Lung (tissue), 12 donors: ENCODE measurements around the gene RAB27A. TPM values are rescaled to one million over a fixed set of nuclear protein-coding genes. Genes with fewer than 3 reads are reported as not detected.

Experiments
- ATAC-seq: fragments of 200-7000 bp; cut with Tn5 transposase; one replicate; pipeline ENCODE4 v1.9.1; 2020; ENCODE audit warnings: moderate number of reproducible peaks; ENCODE audit not compliant: insufficient read depth, low FRiP score
- DNase-seq, 3 donors: peaks; one replicate each; pipeline ENCODE4 v3.0.0-alpha.2; 2013 to 2017
- H3K27ac ChIP-seq, 2 donors: one replicate each; pipeline ENCODE4 v1.5.1; 2013; ENCODE audit warnings: mild to moderate bottlenecking in 2 of 2, moderate library complexity in 2 of 2, control low read depth in 1 of 2, inconsistent platforms in 1 of 2, low read depth in 1 of 2, low read length in 1 of 2
- H3K27me3 ChIP-seq, 3 donors: one replicate each; pipeline ENCODE4 v1.5.1; 2013; ENCODE audit warnings: low read length in 2 of 3; ENCODE audit not compliant: control insufficient read depth in 3 of 3, insufficient read depth in 3 of 3
- H3K36me3 ChIP-seq, 4 donors: one replicate each; pipeline ENCODE4 v1.5.1; 2013; ENCODE audit warnings: low read length in 4 of 4, mild to moderate bottlenecking in 1 of 4, moderate library complexity in 1 of 4; ENCODE audit not compliant: control insufficient read depth in 4 of 4, insufficient read depth in 4 of 4
- H3K4me1 ChIP-seq, 5 donors: one replicate each; pipeline ENCODE4 v1.5.1; 2013; ENCODE audit warnings: low read length in 5 of 5, mild to moderate bottlenecking in 2 of 5, moderate library complexity in 1 of 5; ENCODE audit not compliant: control insufficient read depth in 5 of 5, insufficient read depth in 5 of 5
- H3K4me3 ChIP-seq: one replicate; pipeline ENCODE4 v1.5.1; 2013; ENCODE audit warnings: mild to moderate bottlenecking, control low read depth, moderate library complexity
- H3K9ac ChIP-seq, 2 donors: one replicate each; pipeline ENCODE4 v1.5.1; 2013; ENCODE audit warnings: low read length in 2 of 2, control low read depth in 1 of 2; ENCODE audit not compliant: insufficient read depth in 1 of 2
- H3K9me3 ChIP-seq, 4 donors: one replicate each; pipeline ENCODE4 v1.5.1; 2013; ENCODE audit warnings: low read length in 3 of 4, mild to moderate bottlenecking in 1 of 4, moderate library complexity in 1 of 4; ENCODE audit not compliant: control insufficient read depth in 4 of 4, insufficient read depth in 3 of 4
- CTCF ChIP-seq: IDR thresholded peaks from 2 replicates; pipeline ENCODE4 v1.5.1; 2012; ENCODE audit warnings: mild to moderate bottlenecking; ENCODE audit errors: control extremely low read depth, extremely low read depth
- WGBS, 2 donors: extraction: QIAGEN DNeasy Blood & Tissue Kit; methylation state at CpG; one replicate each; pipeline ENCODE4 v1.1.7; 2013; 5-methylcytosine and 5-hydroxymethylcytosine counted together
- polyA plus RNA-seq, 2 donors: library from polyadenylated mRNA; stranded (reverse); fragments of 200-250 nt; gene quantifications; one replicate each; pipeline ENCODE4 v1.2.1, GENCODE V29; 2013
- total RNA-seq, 2 donors: library from RNA; depleted of rRNA in 1 of 2; stranded (reverse); fragments of >200 nt in 1 of 2; gene quantifications; one replicate each; pipeline ENCODE4 v1.2.1, GENCODE V29; 2014 to 2021
- donor health status: control.
- donor health status: control.
- donor health status: Bipolar disorder and iron deficiency.
- donor health status: healthy.
- donor health status: DM: yes; HTN: yes; CAD: no.

Gene RAB27A
- total and polyA plus RNA-seq, 4 donors: 24.4 to 77.1 (median 63.4) TPM

- H3K9ac ChIP-seq: no peak overlapping the region
- TF ChIP-seq CTCF: no peak
- no peak overlapping the region for H3K4me3 ChIP-seq
- H3K36me3 ChIP-seq: no peaks in the 10 kb centered on the region
- H3K4me1 ChIP-seq: peaks cover 0 to 13% (median 9%) of the 10 kb centered on the region in 5 donors
- DNase-seq (peak in 1 of 3 donors; percentile 18), ATAC-seq (no peak)
- H3K27ac ChIP-seq: peak overlapping the region in 1 of 2 donors; percentile 47
- 59 to 71% methylated on average over 7 of the region's 7 CpGs for WGBS, 2 donors
- no peaks in the 10 kb centered on the region for H3K27me3 ChIP-seq
- H3K9me3 ChIP-seq: no peaks in the 10 kb centered on the region
These were observed 41.7 kb downstream of the RAB27A start for GRCh38 chr15:55247766-55248427.

GRCh38 chr15:55247311-55247710 is 42.3 kb downstream of the RAB27A start:
- peak in 1 of 3 donors; percentile 16 for DNase-seq
- H3K27ac ChIP-seq: no peak overlapping the region
- no peaks in the 10 kb centered on the region for H3K36me3 ChIP-seq
- peaks cover 0 to 13% (median 9%) of the 10 kb centered on the region in 5 donors for H3K4me1 ChIP-seq
- no peaks in the 10 kb centered on the region for H3K9me3 ChIP-seq
- no peak for TF ChIP-seq CTCF
- ATAC-seq: no peak
- H3K27me3 ChIP-seq: no peaks in the 10 kb centered on the region
- no peak overlapping the region for H3K4me3 ChIP-seq
- H3K9ac ChIP-seq: no peak overlapping the region

- Histone ChIP-seq H3K36me3 (no peaks in the 10 kb centered on the region), H3K4me3 (no peak overlapping the region), H3K27me3 (no peaks in the 10 kb centered on the region), H3K9me3 (no peaks in the 10 kb centered on the region), H3K27ac (peak overlapping the region in 1 of 2 donors; percentile 47), H3K4me1 (peaks cover 0 to 13% (median 6%) of the 10 kb centered on the region in 5 donors), H3K9ac (no peak overlapping the region)
- 73 to 88% methylated on average over 3 of the region's 3 CpGs for WGBS, 2 donors
- no peak for DNase-seq
- no peak for TF ChIP-seq CTCF
- no peak for ATAC-seq
These were observed 43.0 kb downstream of the RAB27A start for GRCh38 chr15:55246567-55246966.

- WGBS, 2 donors: 75 to 87% methylated on average over 4 of the region's 4 CpGs
- ATAC-seq (no peak), DNase-seq (no peak)
- no peak overlapping the region for H3K9ac ChIP-seq
- peaks cover 0 to 8% (median 0%) of the 10 kb centered on the region in 5 donors for H3K4me1 ChIP-seq
- no peaks in the 10 kb centered on the region for H3K9me3 ChIP-seq
- no peak for TF ChIP-seq CTCF
- H3K27ac ChIP-seq: no peak overlapping the region
- H3K27me3 ChIP-seq: no peaks in the 10 kb centered on the region
- H3K4me3 ChIP-seq: no peak overlapping the region
- no peaks in the 10 kb centered on the region for H3K36me3 ChIP-seq
These were observed 44.6 kb downstream of the RAB27A start for GRCh38 chr15:55245059-55245458.
